ENCODE data around the gene DCC. TPM values are rescaled to one million over a fixed set of nuclear protein-coding genes. Genes with fewer than 3 reads are reported as not detected.

The DCC gene
- total RNA-seq, 1 experiment from 2014 or later, result not detected

DNA sequence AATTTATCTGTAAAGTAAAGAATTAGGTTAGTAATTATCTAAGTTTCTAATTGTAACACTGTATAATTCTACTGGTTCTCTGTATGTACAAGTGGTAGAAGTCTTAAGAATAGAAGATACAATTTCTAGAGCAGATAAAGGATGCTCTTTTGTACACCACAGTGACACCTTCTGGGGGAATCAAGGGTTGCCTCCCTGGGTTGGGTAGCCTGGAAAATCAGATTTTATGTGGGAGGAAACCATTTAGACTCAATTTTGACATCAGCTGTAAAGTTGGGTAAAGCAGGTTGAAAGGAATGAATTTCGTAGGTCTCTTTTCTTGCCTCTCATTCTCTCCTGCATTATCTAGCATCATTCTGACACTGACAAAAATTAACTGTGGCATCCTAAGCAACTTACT lies 354.8 kb downstream of the DCC start:
- in situ Hi-C loops (cut with HindIII; ENCODE audit: low pct_unique_long_range_greater_than_20kb, low sequenced_read_pairs), result no loop called here
- no peak for DNase-seq (ENCODE audit: low read depth)

DNA sequence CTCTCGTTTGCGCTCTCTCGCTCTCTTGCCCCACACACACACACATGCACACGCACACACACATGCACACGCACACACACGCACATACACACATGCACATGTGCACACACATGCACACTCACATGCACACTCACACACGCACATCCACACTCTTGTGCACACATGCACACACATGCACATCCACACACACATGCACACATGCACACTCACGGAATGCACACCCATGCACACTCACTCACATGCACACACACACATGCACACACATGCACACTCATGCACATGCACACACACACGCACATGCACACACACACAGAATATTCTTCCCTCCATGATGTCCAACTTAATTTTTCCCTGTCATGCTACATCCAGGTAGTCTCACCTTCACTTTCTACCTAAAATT lies 360.1 kb downstream of the DCC start:
- DNase-seq (ENCODE audit: low read depth), result no peak
- in situ Hi-C loops (cut with HindIII; ENCODE audit: low pct_unique_long_range_greater_than_20kb, low sequenced_read_pairs), result no loop called here

DNA sequence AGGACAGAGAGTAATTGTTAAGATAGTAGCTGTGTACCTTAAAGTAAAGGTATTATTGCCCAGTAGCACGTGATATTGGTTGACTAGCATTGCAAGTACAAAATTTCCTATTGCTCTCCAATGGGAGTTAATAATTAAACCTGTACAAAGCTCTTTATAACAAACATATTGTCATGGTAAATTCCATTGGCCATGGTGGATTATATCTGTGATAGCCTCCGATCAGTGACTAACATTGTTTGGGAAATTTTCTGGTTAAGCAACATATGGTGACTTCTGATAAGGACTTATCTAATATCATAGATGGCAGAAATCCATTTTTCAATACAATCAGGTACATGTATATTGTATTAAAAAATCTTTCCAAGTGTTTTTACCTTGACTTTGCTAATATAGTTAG lies 360.8 kb downstream of the DCC start:
- in situ Hi-C loops (cut with HindIII; ENCODE audit: low pct_unique_long_range_greater_than_20kb, low sequenced_read_pairs), result no loop called here
- no peak for DNase-seq (ENCODE audit: low read depth)

DNA sequence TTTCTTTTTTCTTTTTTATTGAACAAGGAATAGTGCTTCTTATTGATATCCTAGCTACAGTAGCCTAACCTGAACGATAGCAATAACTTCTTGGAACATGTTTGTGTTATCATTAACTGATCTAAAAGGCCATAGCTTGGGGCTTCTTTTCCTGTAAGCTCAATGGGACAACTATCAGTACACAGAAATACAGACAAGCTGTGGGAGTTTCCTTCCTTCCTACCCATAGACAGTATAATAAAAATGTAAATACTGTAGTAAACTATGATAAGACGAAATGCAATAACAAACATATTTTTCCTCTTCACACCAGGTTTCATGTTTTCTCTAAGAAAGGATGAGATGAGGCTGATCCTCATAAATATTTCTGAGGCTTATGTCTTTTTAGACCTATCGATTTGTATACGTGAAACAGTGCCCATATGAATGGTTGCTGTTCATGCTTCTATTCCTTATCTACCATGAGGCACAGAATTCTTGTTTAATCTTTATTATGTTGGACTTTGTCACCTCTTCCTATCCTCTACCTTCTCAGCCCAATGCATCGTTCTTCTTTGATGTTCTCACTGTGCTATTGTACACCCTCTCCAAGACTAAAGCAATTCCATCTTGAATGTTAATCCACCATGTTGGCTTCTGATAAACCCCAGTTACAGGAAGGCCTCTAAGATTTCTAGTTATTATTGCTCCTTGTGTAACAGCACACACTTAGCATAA lies 361.4 kb downstream of the DCC start:
- in situ Hi-C loops (cut with HindIII; ENCODE audit: low pct_unique_long_range_greater_than_20kb, low sequenced_read_pairs), result no loop called here
- no peak for DNase-seq (ENCODE audit: low read depth)

DNA sequence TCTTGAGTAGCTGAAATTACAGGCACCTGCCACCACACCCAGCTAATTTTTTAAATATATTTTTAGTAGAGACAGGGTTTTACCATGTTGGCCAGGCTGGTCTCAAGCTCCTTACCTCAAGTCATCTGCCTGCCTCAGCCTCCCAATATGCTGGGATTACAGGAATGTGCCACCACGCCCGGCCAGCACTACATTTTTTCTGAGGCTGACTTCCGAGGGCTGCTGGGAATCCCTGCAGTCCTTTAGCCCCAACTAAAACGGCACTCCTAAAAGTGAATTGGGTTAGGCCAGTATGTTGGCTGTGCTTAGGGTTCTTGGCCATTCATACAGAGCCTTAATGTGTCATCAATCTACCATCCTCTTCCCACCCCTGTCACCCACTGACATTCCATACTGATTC lies 375.4 kb downstream of the DCC start:
- in situ Hi-C loops (cut with HindIII; ENCODE audit: low pct_unique_long_range_greater_than_20kb, low sequenced_read_pairs), result no loop called here
- DNase-seq (ENCODE audit: low read depth), result no peak

DNA sequence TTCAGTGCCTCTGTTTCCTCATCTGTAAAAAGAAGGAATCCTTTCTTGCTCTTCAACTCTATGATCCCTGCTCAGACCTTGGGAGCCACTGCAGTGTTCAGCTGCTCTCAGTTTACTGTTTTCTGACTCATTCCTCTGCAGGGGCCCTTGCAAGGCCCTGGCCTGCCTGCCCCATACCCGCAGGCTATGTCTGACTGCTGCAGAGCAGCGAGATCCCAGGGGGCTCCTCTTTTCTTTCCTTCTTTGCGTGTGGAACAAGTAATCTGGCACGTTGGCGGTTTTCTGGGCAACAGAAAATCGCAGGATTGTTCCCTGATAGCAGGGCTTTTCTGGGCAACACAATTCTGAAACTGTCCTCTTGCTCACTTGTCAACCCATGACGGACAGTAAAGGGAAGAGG lies 376.0 kb downstream of the DCC start:
- in situ Hi-C loops (cut with HindIII; ENCODE audit: low pct_unique_long_range_greater_than_20kb, low sequenced_read_pairs), result no loop called here
- DNase-seq (ENCODE audit: low read depth), result no peak

DNA sequence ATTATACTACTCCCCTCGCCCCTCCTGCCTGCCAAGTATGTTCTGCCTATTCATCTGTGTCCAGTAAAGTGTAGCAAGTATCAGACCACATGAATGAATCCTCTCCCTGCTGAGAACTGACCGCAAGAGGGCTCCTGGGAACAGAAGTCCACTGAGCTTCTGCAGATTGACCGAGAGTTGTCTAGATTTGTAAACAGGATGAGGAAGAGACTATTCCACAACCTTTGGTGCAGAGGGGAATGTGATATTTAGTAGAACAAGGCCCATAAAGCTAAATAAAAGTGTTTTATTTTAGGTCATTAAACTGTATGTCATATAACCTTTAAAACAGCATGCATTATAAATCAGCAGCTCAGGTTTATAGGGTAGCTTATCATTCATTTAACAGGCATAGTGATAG lies 377.0 kb downstream of the DCC start:
- peak; percentile 3 for DNase-seq (ENCODE audit: low read depth)
- in situ Hi-C loops (cut with HindIII; ENCODE audit: low pct_unique_long_range_greater_than_20kb, low sequenced_read_pairs), result no loop called here

DNA sequence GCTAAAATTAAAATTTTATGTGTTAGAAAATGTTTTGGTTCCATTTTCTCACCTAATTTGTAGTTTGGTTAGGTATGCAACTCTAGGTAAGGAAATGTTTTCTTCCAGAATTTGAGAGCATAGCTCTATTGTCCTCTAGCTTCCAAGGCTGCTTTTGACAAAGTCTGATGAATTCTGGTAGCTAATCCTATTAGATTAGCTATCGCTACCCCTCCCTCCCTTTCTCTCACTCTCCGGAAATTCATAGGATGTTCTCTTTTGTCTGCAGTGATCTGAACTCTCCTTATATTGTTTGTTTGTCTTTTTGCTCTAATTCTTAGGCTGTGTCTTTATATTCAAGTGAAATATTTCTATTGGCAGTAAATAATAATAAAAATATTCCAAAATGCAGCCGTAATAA lies 382.9 kb downstream of the DCC start:
- in situ Hi-C loops (cut with HindIII; ENCODE audit: low pct_unique_long_range_greater_than_20kb, low sequenced_read_pairs), result no loop called here
- DNase-seq (ENCODE audit: low read depth), result no peak

DNA sequence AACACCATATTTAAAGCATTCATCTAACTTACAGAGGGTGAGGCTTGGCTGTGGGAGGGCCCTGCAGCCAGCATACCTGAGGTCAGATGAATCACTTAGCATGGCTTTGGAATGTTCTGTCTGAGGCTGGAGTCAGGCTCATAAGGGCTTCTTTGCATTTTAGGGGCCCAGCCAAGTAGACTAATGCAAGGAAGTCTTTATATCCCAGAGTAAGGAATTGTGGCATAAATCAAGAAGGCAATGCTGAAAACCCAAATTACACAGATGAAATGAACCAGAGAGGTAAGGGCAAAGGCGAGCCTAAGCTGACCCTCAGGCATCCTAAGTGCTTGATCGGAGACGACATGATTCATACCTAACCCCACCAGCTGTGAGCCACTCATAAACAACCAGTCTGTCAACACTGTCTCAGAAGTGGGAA lies 383.6 kb downstream of the DCC start:
- no peak for DNase-seq (ENCODE audit: low read depth)
- in situ Hi-C loops (cut with HindIII; ENCODE audit: low pct_unique_long_range_greater_than_20kb, low sequenced_read_pairs), result no loop called here

DNA sequence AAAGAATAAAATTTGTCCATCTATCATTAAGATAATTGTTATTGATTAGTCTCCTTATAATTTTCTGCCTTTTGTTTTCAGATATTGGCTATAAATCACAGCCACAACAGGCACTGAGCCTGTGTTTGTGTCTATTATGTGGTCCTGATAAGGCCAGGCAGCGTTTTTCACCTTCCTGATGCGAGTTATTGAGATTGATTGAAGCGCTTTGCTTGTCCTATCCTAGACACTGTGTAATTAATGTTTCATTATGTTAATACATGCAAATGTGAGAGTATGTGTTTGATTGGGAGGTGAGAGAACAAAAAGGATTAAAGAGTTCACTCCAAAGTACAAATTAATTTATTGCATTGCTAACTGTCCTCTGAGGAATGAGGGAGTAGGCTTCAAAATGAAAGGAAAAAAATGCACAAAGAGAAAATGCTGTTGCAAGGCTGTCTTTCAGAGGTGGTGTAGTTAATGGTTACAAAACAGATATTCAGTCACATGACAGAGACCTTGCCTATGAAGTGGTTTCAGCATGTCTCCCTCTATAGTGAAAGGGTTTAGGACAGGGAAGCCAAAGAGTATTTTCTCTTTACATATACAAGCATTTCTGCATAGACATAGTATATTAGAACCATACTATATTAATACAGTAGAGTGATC lies 391.1 kb downstream of the DCC start:
- no peak for DNase-seq (ENCODE audit: low read depth)
- in situ Hi-C loops (cut with HindIII; ENCODE audit: low pct_unique_long_range_greater_than_20kb, low sequenced_read_pairs), result no loop called here

DNA sequence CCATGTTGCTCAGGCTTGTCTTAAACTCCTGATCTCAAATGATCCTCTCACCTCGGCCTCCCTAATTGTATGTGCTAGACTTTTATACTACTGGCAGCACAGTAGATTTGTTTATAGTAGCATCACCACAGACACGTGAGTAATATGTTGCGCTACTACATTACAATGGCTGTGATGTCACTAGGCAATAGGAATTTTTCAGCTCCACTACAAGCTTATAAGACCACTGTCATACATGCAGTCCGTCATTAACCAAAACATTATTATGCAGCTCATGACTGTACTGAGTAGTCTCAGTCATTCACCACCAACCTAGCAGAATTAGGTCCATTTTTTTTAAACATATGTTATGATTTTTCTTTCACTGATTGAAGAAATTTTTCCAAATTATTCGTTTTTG lies 398.9 kb downstream of the DCC start:
- in situ Hi-C loops (cut with HindIII; ENCODE audit: low pct_unique_long_range_greater_than_20kb, low sequenced_read_pairs), result no loop called here
- DNase-seq (ENCODE audit: low read depth), result no peak

DNA sequence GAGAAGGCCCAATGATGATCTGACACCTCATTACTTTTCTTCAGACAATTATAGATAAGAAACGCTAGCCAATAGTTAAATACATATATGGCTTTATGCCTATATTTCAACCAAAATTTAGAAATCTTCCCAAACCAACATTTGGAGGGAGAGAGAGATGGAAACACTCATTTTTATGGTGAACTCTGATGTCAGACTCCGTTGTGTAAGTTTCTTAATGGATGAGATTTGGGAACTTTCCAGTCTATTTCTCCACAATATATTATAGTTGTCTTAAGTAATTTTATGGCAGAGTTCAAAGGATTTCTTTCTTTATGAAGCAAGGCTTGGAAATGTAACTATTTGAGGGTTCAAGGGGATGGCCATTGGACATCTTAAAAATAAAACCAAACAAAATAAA lies 407.0 kb downstream of the DCC start:
- in situ Hi-C loops (cut with HindIII; ENCODE audit: low pct_unique_long_range_greater_than_20kb, low sequenced_read_pairs), result no loop called here

DNA sequence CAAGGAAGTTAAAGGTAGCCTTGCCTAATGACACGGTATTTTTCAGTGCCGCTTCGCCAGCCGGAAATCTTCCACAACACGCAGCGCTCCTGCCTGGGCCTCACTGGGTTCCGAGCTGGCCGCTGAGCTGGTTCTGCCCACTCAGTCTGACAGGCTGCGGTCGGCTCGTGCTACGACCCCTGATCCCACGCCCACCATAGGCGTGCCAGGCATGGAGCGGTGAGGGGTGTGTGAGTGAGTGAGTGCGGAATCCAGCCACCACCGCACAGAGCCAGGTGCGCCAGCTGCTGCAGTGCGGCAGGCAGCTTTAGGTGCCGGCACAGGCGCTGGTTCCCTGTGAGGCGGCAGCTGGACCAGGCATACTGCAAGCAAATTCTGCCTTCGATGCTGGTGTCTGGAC lies 407.9 kb downstream of the DCC start:
- in situ Hi-C loops (cut with HindIII; ENCODE audit: low pct_unique_long_range_greater_than_20kb, low sequenced_read_pairs), result no loop called here
- no peak for DNase-seq (ENCODE audit: low read depth)

More for the DNA sequence above, 407.0 kb downstream of the DCC start:
- DNase-seq (ENCODE audit: low read depth), result no peak

DNA sequence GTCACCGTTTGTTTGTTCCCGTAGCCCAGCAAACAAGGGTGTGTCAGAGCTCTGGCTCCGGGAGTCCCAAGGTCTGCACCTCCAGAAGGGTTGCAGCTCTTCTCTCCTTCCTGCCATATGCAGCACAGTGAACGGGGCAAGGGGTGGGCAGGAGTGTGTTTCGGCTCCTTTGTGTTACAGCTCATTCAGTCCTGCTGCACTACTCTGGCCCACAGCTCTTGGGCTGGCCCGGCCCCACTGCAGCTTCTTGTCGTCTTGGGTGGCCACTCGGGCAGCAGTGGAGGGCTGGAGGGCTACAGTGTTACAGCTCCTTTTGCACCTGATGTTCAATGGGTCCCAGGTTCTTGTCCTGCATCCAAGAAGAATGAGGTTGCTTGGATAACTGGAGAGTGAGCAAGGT lies 408.3 kb downstream of the DCC start:
- no peak for DNase-seq (ENCODE audit: low read depth)
- in situ Hi-C loops (cut with HindIII; ENCODE audit: low pct_unique_long_range_greater_than_20kb, low sequenced_read_pairs), result no loop called here

DNA sequence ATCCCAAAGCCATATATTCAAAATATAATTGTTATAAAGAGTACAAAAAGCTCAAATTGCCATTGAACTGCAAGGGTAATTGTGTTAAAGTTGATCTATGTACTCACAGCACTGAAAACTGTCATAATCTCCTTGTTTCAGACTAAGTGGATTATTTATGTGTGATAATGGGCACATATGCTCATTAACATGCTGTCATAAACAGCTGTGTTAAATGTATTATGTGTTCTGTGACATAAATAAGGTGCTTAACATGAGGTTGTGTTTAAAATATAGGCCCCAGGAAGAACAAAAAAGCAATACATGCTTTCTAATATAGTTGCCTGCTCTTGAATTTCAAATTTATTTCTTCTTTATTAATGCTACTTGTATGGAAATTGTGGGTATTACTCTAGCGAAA lies 409.5 kb downstream of the DCC start:
- in situ Hi-C loops (cut with HindIII; ENCODE audit: low pct_unique_long_range_greater_than_20kb, low sequenced_read_pairs), result no loop called here
- no peak for DNase-seq (ENCODE audit: low read depth)

DNA sequence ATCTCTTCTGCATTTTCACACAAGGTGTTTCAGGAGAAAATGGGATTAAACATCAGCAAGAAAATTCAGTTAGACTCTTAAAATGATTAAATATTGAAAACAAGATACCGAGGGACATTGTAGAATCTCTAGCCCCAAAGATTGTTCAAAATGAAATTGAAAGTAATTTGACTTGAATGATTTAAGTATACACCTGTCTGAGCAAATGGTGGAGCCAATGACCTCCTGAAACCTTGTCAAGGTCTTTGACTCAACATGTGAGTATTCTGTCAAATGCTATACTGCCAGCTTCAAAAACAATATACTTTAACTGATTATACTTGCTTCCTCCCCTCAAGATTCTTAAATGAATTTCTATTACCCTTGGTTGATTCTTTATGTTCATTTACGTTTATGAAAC lies 411.0 kb downstream of the DCC start:
- no peak for DNase-seq (ENCODE audit: low read depth)
- in situ Hi-C loops (cut with HindIII; ENCODE audit: low pct_unique_long_range_greater_than_20kb, low sequenced_read_pairs), result no loop called here

DNA sequence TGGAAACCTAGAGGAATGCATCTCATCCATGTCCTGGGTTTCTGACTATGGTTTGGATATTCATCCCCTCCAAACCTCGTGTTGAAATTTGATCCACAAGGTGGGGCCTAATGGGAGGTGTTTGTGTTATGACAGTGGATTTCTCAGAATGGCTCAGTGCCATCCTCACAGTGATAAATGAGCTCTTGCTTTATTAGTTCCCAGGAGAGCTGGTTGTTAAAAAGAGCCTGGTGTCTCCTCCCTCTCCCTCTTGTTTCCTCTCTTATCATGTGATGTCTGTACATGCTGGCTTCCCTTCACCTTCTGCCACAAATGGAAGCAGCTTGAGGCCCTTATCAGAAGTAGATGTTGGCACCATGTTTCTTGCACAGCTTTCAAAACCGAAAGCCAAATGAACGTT lies 424.3 kb downstream of the DCC start:
- peak; percentile 4 for DNase-seq (ENCODE audit: low read depth)
- in situ Hi-C loops (cut with HindIII; ENCODE audit: low pct_unique_long_range_greater_than_20kb, low sequenced_read_pairs), result no loop called here

DNA sequence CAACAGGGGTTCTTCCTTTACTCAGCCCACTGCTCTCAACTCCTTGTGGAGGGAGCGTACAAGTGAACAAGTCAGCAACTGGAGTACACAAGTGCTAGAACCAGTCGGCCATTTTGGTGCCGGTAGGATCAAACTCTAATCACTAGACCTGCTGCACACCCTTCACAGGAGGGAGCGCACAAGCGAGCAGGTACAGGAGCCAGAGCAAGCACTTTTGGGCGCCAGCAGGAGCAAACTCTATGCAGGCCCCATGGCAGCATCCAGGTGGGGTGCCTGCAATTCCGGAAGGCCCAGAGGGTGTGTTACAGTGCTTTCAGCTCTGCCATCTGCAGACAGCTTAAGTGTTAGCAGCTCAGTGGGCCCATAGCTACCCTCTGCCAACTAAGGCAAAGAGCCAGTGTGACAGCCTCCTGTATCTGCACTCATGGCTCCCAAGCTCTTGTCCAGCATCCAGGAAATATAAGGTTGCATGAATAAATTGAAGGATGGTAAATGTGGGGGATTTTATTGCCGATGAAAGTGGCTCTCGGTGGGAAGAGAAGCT lies 426.1 kb downstream of the DCC start:
- in situ Hi-C loops (cut with HindIII; ENCODE audit: low pct_unique_long_range_greater_than_20kb, low sequenced_read_pairs), result no loop called here
- no peak for DNase-seq (ENCODE audit: low read depth)

DNA sequence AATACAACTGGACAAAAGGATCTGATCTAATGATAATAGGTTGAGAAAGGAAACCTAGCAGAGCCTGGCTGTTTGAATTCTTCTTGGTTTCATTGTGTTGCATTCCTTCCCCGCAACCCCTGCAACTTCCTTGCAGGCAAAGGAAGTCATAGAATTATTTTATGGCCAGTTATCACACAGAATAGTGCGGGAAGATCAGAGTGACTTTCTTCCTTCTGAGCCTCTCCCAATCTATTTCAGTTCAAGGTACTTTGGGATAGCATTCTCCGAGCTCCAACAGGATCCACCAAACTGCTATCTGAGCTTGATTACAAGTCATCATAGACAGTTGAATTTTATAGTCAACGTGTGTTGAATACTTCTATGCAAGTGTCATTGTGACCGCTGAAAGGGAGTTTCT lies 441.1 kb downstream of the DCC start:
- in situ Hi-C loops (cut with HindIII; ENCODE audit: low pct_unique_long_range_greater_than_20kb, low sequenced_read_pairs), result no loop called here
- DNase-seq (ENCODE audit: low read depth), result no peak

DNA sequence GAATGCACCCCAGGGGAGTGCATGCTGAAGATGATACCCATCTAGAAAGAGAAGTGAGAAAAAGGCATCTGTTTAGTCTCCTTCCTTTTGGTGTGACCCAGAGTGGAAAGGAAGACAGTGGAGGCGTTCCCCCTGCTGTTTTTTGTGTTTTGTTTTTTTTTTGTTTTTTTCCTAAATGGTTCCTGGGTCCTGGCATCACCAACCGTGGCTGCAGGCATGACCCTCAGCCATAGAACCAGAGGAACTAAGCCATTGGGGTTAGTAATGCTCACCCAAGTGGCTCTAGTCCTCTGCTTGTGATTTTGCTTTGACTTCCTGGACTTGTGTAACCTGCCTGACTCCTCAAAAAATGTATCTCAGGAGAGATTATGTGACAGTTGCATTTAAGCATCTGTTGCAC lies 451.3 kb downstream of the DCC start:
- no peak for DNase-seq (ENCODE audit: low read depth)
- in situ Hi-C loops (cut with HindIII; ENCODE audit: low pct_unique_long_range_greater_than_20kb, low sequenced_read_pairs), result no loop called here
